GM23338 (cell line): Measurements from ENCODE around the gene MGAT5. TPM values are rescaled to one million over a fixed set of nuclear protein-coding genes. Genes with fewer than 3 reads are reported as not detected.

Experiments used
- ATAC-seq: fragments of 200-7000 bp; cut with Tn5 transposase; 3 replicates; pipeline ENCODE4 v1.9.1; 2020
- DNase-seq: peaks from one replicate; pipeline ENCODE4 v3.0.0-alpha.2; 2015; ENCODE audit warnings: low spot score
- H2AFZ ChIP-seq: fragments of 200-600 bp; sonication (generic); 2 replicates; pipeline ENCODE4 v1.8.0; 2016; ENCODE audit warnings: antibody characterized with exemption, mild to moderate bottlenecking, moderate library complexity
- H3F3A ChIP-seq: fragments of 200-600 bp; sonication (generic); replicated peaks from 2 replicates; pipeline ENCODE4 v1.8.0; 2017; ENCODE audit warnings: antibody characterized with exemption, mixed run types, low read depth
- H3K27ac ChIP-seq: fragments of 200-600 bp; sonication (generic); 2 replicates; pipeline ENCODE4 v1.6.1; 2016; ENCODE audit warnings: low read depth
- H3K27me3 ChIP-seq: fragments of 200-600 bp; sonication (generic); 2 replicates; pipeline ENCODE4 v1.8.0; 2016; ENCODE audit warnings: mild to moderate bottlenecking, mixed run types, moderate library complexity; ENCODE audit not compliant: insufficient read depth
- H3K36me3 ChIP-seq: fragments of 200-600 bp; sonication (generic); 2 replicates; pipeline ENCODE4 v1.8.0; 2016; ENCODE audit warnings: mild to moderate bottlenecking; ENCODE audit not compliant: insufficient read depth
- H3K4me1 ChIP-seq: fragments of 200-600 bp; sonication (generic); 2 replicates; pipeline ENCODE4 v1.8.0; 2016; ENCODE audit warnings: mild to moderate bottlenecking, moderate library complexity; ENCODE audit not compliant: insufficient read depth
- H3K4me2 ChIP-seq: fragments of 200-600 bp; sonication (generic); 2 replicates; pipeline ENCODE4 v1.7.1; 2017; ENCODE audit warnings: mixed run types
- H3K4me3 ChIP-seq: fragments of 200-600 bp; sonication (generic); 2 replicates; pipeline ENCODE4 v1.6.1; 2016; ENCODE audit warnings: mixed run types
- H3K79me2 ChIP-seq: fragments of 200-600 bp; sonication (generic); replicated peaks from 2 replicates; pipeline ENCODE4 v1.8.0; 2017; ENCODE audit warnings: mild to moderate bottlenecking; ENCODE audit not compliant: insufficient read depth
- H3K9me2 ChIP-seq: fragments of 200-600 bp; sonication (generic); 2 replicates; pipeline ENCODE4 v1.8.0; 2017; ENCODE audit not compliant: insufficient read depth
- H4K20me1 ChIP-seq: fragments of 200-600 bp; sonication (generic); replicated peaks from 2 replicates; pipeline ENCODE4 v1.8.0; 2017; ENCODE audit warnings: mild to moderate bottlenecking; ENCODE audit not compliant: insufficient read depth
- H3K27ac Mint-ChIP-seq: 2 replicates; pipeline ENCODE4 v1.8.0; 2020; ENCODE audit warnings: inconsistent platforms, mild to moderate bottlenecking, moderate library complexity, mixed read lengths
- H3K27me3 Mint-ChIP-seq: 3 replicates; pipeline ENCODE4 v1.8.0; 2022; ENCODE audit warnings: low read depth, mild to moderate bottlenecking, moderate library complexity, mixed read lengths, inconsistent platforms; ENCODE audit not compliant: insufficient read depth, poor library complexity
- H3K36me3 Mint-ChIP-seq: 3 replicates; pipeline ENCODE4 v1.8.0; 2021; ENCODE audit warnings: low read depth, mild to moderate bottlenecking, inconsistent platforms, moderate library complexity, mixed read lengths
- H3K4me1 Mint-ChIP-seq: 3 replicates; pipeline ENCODE4 v1.8.0; 2020; ENCODE audit warnings: mild to moderate bottlenecking, inconsistent platforms, mixed read lengths
- H3K4me3 Mint-ChIP-seq: 3 replicates; pipeline ENCODE4 v1.8.0; 2021; ENCODE audit warnings: moderate library complexity, mild to moderate bottlenecking, inconsistent platforms, mixed read lengths
- H3K9me3 Mint-ChIP-seq: 3 replicates; pipeline ENCODE4 v1.8.0; 2020; ENCODE audit warnings: moderate library complexity, mild to moderate bottlenecking, inconsistent platforms, mixed read lengths
- CREB1 ChIP-seq: fragments of 250-450 bp; sonication (Bioruptor Pico); IDR thresholded peaks from 2 replicates; pipeline ENCODE4 v1.5.0; 2020; ENCODE audit warnings: low read depth, mild to moderate bottlenecking, moderate library complexity
- CTCF ChIP-seq, 2 experiments: fragments of 200-600 bp in 1 of 2; sonication (generic) in 1 of 2; conservative IDR thresholded peaks; 2 replicates each; pipeline versions ENCODE4 v1.5.1 to v1.6.1; 2016 to 2017; ENCODE audit warnings: antibody characterized with exemption in 2 of 2, low read depth in 2 of 2, mild to moderate bottlenecking in 2 of 2, moderate library complexity in 1 of 2
- ETS1 ChIP-seq: IDR thresholded peaks from 2 replicates; pipeline ENCODE4 v1.6.1; 2016; ENCODE audit warnings: antibody characterized with exemption
- EZH2 ChIP-seq: fragments of 200-600 bp; sonication (generic); IDR thresholded peaks from one replicate; pipeline ENCODE4 v1.8.0; 2017; ENCODE audit warnings: antibody characterized with exemption, mild to moderate bottlenecking, low read depth; ENCODE audit not compliant: unreplicated experiment
- EZH2phosphoT487 ChIP-seq: fragments of 200-600 bp; sonication (generic); IDR thresholded peaks from one replicate; pipeline ENCODE4 v1.8.1; 2018; ENCODE audit warnings: antibody characterized with exemption; ENCODE audit not compliant: unreplicated experiment
- JUNB ChIP-seq: IDR thresholded peaks from one replicate; pipeline ENCODE4 v1.6.1; 2016; ENCODE audit warnings: antibody characterized with exemption; ENCODE audit not compliant: unreplicated experiment
- NANOG ChIP-seq: IDR thresholded peaks from 2 replicates; pipeline ENCODE4 v1.6.1; 2016; ENCODE audit warnings: antibody characterized with exemption, borderline replicate concordance
- POLR2AphosphoS5 ChIP-seq: IDR thresholded peaks from 2 replicates; pipeline ENCODE4 v1.6.1; 2016; ENCODE audit warnings: antibody characterized with exemption, low read depth
- REST ChIP-seq: IDR thresholded peaks from one replicate; pipeline ENCODE4 v1.6.1; 2018; ENCODE audit warnings: antibody characterized with exemption; ENCODE audit not compliant: unreplicated experiment
- STAT1 ChIP-seq: IDR thresholded peaks from one replicate; pipeline ENCODE4 v1.6.1; 2016; ENCODE audit warnings: antibody characterized with exemption; ENCODE audit not compliant: unreplicated experiment
- ZNF114 ChIP-seq: fragments of 250-450 bp; sonication (Bioruptor Pico); IDR thresholded peaks from 2 replicates; pipeline ENCODE4 v1.5.0; 2020; ENCODE audit warnings: mild to moderate bottlenecking, moderate library complexity
- ZNF331 ChIP-seq: fragments of 250-450 bp; sonication (Bioruptor Pico); IDR thresholded peaks from 2 replicates; pipeline ENCODE4 v1.5.0; 2020; ENCODE audit warnings: low read depth, mild to moderate bottlenecking, moderate library complexity
- ZNF462 ChIP-seq: fragments of 250-450 bp; sonication (Bioruptor Pico); IDR thresholded peaks from 2 replicates; pipeline ENCODE4 v1.5.0; 2020; ENCODE audit warnings: mild to moderate bottlenecking, moderate library complexity
- polyA plus RNA-seq: library from polyadenylated mRNA; unstranded; fragments of >200 nt; fragmentation: Nextera tagmentation; extraction: Ambion mirVana; gene quantifications from 2 replicates; pipeline ENCODE4 v1.2.1, GENCODE V29; 2016
- total RNA-seq: library from RNA; depleted of rRNA; stranded (reverse); fragments of >200 nt; shearing (Covaris generic); gene quantifications from 2 replicates; pipeline ENCODE4 v1.2.3, GENCODE V29; 2014

MGAT5 gene
- total and polyA plus RNA-seq, 2 experiments from 2014 or later: 4.6 to 27.6 TPM

- peaks cover 9% of the 10 kb centered on the region for H3K4me1 Mint-ChIP-seq
- TF ChIP-seq ZNF114 (CRISPR knock-in tag): no peak
- TF ChIP-seq EZH2: no peak
- no peak for TF ChIP-seq NANOG
- no peak for TF ChIP-seq REST
- TF ChIP-seq ETS1: no peak
- TF ChIP-seq ZNF331 (CRISPR knock-in tag): no peak
- no peak for TF ChIP-seq JUNB
- no peak for TF ChIP-seq EZH2phosphoT487
- no peak for TF ChIP-seq CTCF (conservative IDR thresholded peaks at IDR 0.05; ENCODE audit: low read depth in 2 of 2)
- TF ChIP-seq ZNF462: no peak
- TF ChIP-seq STAT1: no peak
- TF ChIP-seq CREB1 (CRISPR knock-in tag): no peak
- TF ChIP-seq POLR2AphosphoS5: no peak
- DNase-seq (no peak), ATAC-seq (no peak)
- peaks cover 33% of the 10 kb centered on the region for H3K9me3 Mint-ChIP-seq
- no peak overlapping the region for H3K4me3 ChIP-seq
- H3K27me3 ChIP-seq: no peaks in the 10 kb centered on the region
- peaks cover 33% of the 10 kb centered on the region for H3K36me3 Mint-ChIP-seq
- no peaks in the 10 kb centered on the region; the same call in 1 of the 2 replicates for H4K20me1 ChIP-seq
- H3K79me2 ChIP-seq: peaks cover 81% of the 10 kb centered on the region
- H3K27ac ChIP-seq: no peak overlapping the region
- 0 out of 2 replicates have a peak, but pooled peaks cover 3% of the 10 kb centered on the region for H3K9me2 ChIP-seq
- peaks cover 4% of the 10 kb centered on the region for H3K27me3 Mint-ChIP-seq
- no peaks in the 10 kb centered on the region for H3F3A ChIP-seq
- no peak overlapping the region for H3K27ac Mint-ChIP-seq
- H3K4me3 Mint-ChIP-seq: no peak overlapping the region
- H2AFZ ChIP-seq: no peak overlapping the region
- H3K4me2 ChIP-seq: no peak overlapping the region
- peaks cover 11% of the 10 kb centered on the region; the same call in 1 of the 2 replicates for H3K36me3 ChIP-seq
- H3K4me1 ChIP-seq: peaks cover 11% of the 10 kb centered on the region; the same call in 1 of the 2 replicates
These were observed 26.2 kb upstream of the MGAT5 start for GRCh38 chr2:134227666-134228065.
